H1 (cell line): ENCODE data around the gene CFAP141. TPM values are rescaled to one million over a fixed set of nuclear protein-coding genes. Genes with fewer than 3 reads are reported as not detected.

Source experiments
- CTCF ChIA-PET: fragments of 300-600 bp; sonication (Branson Sonifier 250); formaldehyde crosslinking; loops from one replicate; lab custom pipeline; 2021; ENCODE audit not compliant: partially characterized antibody; lab: Charles Lee
- POLR2A ChIA-PET: fragments of 300-600 bp; sonication (Branson Sonifier 250); formaldehyde crosslinking; loops from one replicate; lab custom pipeline; 2021; ENCODE audit warnings: inconsistent platforms; ENCODE audit not compliant: partially characterized antibody; lab: Charles Lee
- DNase-seq, 2 experiments: peaks; one replicate each; pipeline versions ENCODE4 v3.0.0 to v3.0.0-alpha.2; 2010 to 2022; ENCODE audit warnings: low spot score in 2 of 2, low read depth in 1 of 2, mixed read lengths in 1 of 2
- FAIRE-seq: peaks from 2 replicates; lab custom pipeline; 2011; peaks lifted over from hg19 to GRCh38; lab: Jason Lieb, UNC
- H2AFZ ChIP-seq: 2 replicates; pipeline ENCODE4 v1.8.1; 2012; ENCODE audit warnings: low read length, inconsistent platforms
- H2AK5ac ChIP-seq: 2 replicates; pipeline ENCODE4 v1.6.1; 2013; ENCODE audit warnings: low read depth, low read length
- H2BK120ac ChIP-seq: replicated peaks from 2 replicates; pipeline ENCODE3; 2013; ENCODE audit warnings: low read depth, low read length, inconsistent platforms
- H2BK12ac ChIP-seq: 2 replicates; pipeline ENCODE4 v1.6.1; 2013; ENCODE audit warnings: low read depth, low read length
- H2BK15ac ChIP-seq: 2 replicates; pipeline ENCODE4 v1.6.1; 2013; ENCODE audit warnings: low read length
- H2BK20ac ChIP-seq: 2 replicates; pipeline ENCODE4 v1.6.1; 2013; ENCODE audit warnings: low read length
- H2BK5ac ChIP-seq: 2 replicates; pipeline ENCODE4 v1.6.1; 2013; ENCODE audit warnings: low read depth, low read length
- H3K14ac ChIP-seq: 2 replicates; pipeline ENCODE4 v1.6.1; 2013; ENCODE audit warnings: inconsistent platforms; ENCODE audit not compliant: insufficient read length
- H3K18ac ChIP-seq: 2 replicates; pipeline ENCODE4 v1.6.1; 2013; ENCODE audit warnings: low read length; ENCODE audit errors: extremely low read depth
- H3K23ac ChIP-seq: 2 replicates; pipeline ENCODE4 v1.6.1; 2013; ENCODE audit warnings: inconsistent platforms; ENCODE audit not compliant: insufficient read length
- H3K23me2 ChIP-seq: 2 replicates; pipeline ENCODE4 v1.6.1; 2013; ENCODE audit warnings: low read depth, low read length
- H3K27ac ChIP-seq: 2 replicates; pipeline ENCODE4 v1.6.1; 2011; ENCODE audit warnings: low read depth, low read length, inconsistent platforms
- H3K27me3 ChIP-seq, 4 experiments: replicated peaks in 1 of 4; 1 replicate in 1 of 4; 2 replicates in 3 of 4; pipeline versions ENCODE4 v1.6.1 to v1.8.1; 2011 to 2013; ENCODE audit warnings: low read length in 3 of 4, mild to moderate bottlenecking in 3 of 4, inconsistent platforms in 2 of 4, mixed read lengths in 2 of 4, moderate library complexity in 1 of 4; ENCODE audit not compliant: control insufficient read depth in 3 of 4, insufficient read depth in 3 of 4; ENCODE audit errors: extremely low read depth in 1 of 4
- H3K36me3 ChIP-seq, 4 experiments: 2 replicates each; pipeline versions ENCODE4 v1.6.1 to v1.8.1; 2011 to 2013; ENCODE audit warnings: mild to moderate bottlenecking in 4 of 4, low read length in 3 of 4, moderate library complexity in 2 of 4, control low read depth in 1 of 4, inconsistent platforms in 1 of 4; ENCODE audit not compliant: insufficient read depth in 4 of 4, control insufficient read depth in 2 of 4
- H3K4ac ChIP-seq: replicated peaks from 2 replicates; pipeline ENCODE3; 2013; ENCODE audit warnings: low read length, low read depth, mixed read lengths, inconsistent platforms; ENCODE audit not compliant: insufficient read length
- H3K4me1 ChIP-seq, 4 experiments: replicated peaks in 1 of 4; 1 replicate in 1 of 4; 2 replicates in 3 of 4; pipeline versions ENCODE4 v1.6.1 to v1.8.1; 2011 to 2013; ENCODE audit warnings: low read length in 3 of 4, inconsistent platforms in 2 of 4, mixed read lengths in 1 of 4; ENCODE audit not compliant: insufficient read depth in 4 of 4, control insufficient read depth in 3 of 4
- H3K4me2 ChIP-seq, 2 experiments: 2 replicates each; pipeline versions ENCODE4 v1.6.1 to v1.8.1; 2011 to 2013; ENCODE audit warnings: low read depth in 2 of 2, low read length in 2 of 2, control low read depth in 1 of 2, inconsistent platforms in 1 of 2, mild to moderate bottlenecking in 1 of 2; ENCODE audit not compliant: insufficient read depth in 1 of 2
- H3K4me3 ChIP-seq, 4 experiments: fragments of 200-600, 300-600 bp in 1 of 4; sonication (generic), shearing (Covaris generic), sonication (Bioruptor Twin) in 1 of 4; 2 replicates each; pipeline versions ENCODE4 v1.5.1 to v1.8.1; 2011 to 2016; ENCODE audit warnings: low read length in 4 of 4, low read depth in 3 of 4, control low read depth in 2 of 4, inconsistent platforms in 2 of 4, mild to moderate bottlenecking in 2 of 4, mixed read lengths in 1 of 4, moderate library complexity in 1 of 4; ENCODE audit not compliant: insufficient read depth in 2 of 4; ENCODE audit errors: extremely low read depth in 1 of 4
- H3K56ac ChIP-seq: replicated peaks from 2 replicates; pipeline ENCODE3; 2013; ENCODE audit warnings: low read depth, mild to moderate bottlenecking, mixed read lengths, low read length, inconsistent platforms; ENCODE audit not compliant: insufficient read length
- H3K79me1 ChIP-seq: 2 replicates; pipeline ENCODE4 v1.6.1; 2013; ENCODE audit warnings: low read depth, low read length, control low read depth
- H3K79me2 ChIP-seq, 2 experiments: 2 replicates each; pipeline versions ENCODE4 v1.6.1 to v1.8.1; 2012 to 2013; ENCODE audit warnings: low read length in 2 of 2, mild to moderate bottlenecking in 2 of 2, inconsistent platforms in 1 of 2; ENCODE audit not compliant: insufficient read depth in 2 of 2, control insufficient read depth in 1 of 2
- H3K9ac ChIP-seq, 4 experiments: replicated peaks in 1 of 4; 1 replicate in 1 of 4; 2 replicates in 3 of 4; pipeline versions ENCODE4 v1.6.1 to v1.8.1; 2011 to 2013; ENCODE audit warnings: low read depth in 3 of 4, low read length in 3 of 4, control low read depth in 2 of 4, mild to moderate bottlenecking in 2 of 4, moderate library complexity in 2 of 4, inconsistent platforms in 1 of 4; ENCODE audit errors: extremely low read depth in 1 of 4
- H3K9me3 ChIP-seq, 2 experiments: 2 replicates each; pipeline versions ENCODE4 v1.6.1 to v1.8.1; 2012 to 2013; ENCODE audit warnings: mild to moderate bottlenecking in 2 of 2, moderate library complexity in 2 of 2, control low read depth in 1 of 2, inconsistent platforms in 1 of 2, low read depth in 1 of 2, low read length in 1 of 2, mixed read lengths in 1 of 2; ENCODE audit not compliant: insufficient read depth in 2 of 2
- H4K20me1 ChIP-seq, 2 experiments: replicated peaks in 1 of 2; 2 replicates each; pipeline versions ENCODE3 to v1.8.1; 2011 to 2013; ENCODE audit warnings: inconsistent platforms in 2 of 2, low read length in 2 of 2, mild to moderate bottlenecking in 1 of 2; ENCODE audit not compliant: insufficient read depth in 2 of 2, control insufficient read depth in 1 of 2
- H4K5ac ChIP-seq: 2 replicates; pipeline ENCODE4 v1.6.1; 2013; ENCODE audit warnings: low read length, low read depth, mixed read lengths, inconsistent platforms; ENCODE audit not compliant: insufficient read length
- H4K8ac ChIP-seq: 2 replicates; pipeline ENCODE4 v1.8.0; 2013; ENCODE audit warnings: mild to moderate bottlenecking, moderate library complexity, low read length, inconsistent platforms; ENCODE audit not compliant: insufficient read depth; ENCODE audit errors: extremely low read depth
- H4K91ac ChIP-seq: replicated peaks from 2 replicates; pipeline ENCODE3; 2013; ENCODE audit warnings: low read length, mixed read lengths, inconsistent platforms; ENCODE audit not compliant: insufficient read length
- BACH1 ChIP-seq: IDR thresholded peaks from 2 replicates; pipeline ENCODE4 v1.6.1; 2012; ENCODE audit warnings: low read length, improper control_type of control experiment
- FOSL1 ChIP-seq: IDR thresholded peaks from 2 replicates; pipeline ENCODE4 v1.6.1; 2011; ENCODE audit warnings: mild to moderate bottlenecking, low read depth, low read length, moderate library complexity; ENCODE audit not compliant: insufficient read depth
- HDAC2 ChIP-seq, 2 experiments: fragments of 300-600 bp in 1 of 2; sonication (generic) in 1 of 2; IDR thresholded peaks; 2 replicates each; pipeline ENCODE4 v1.6.1; 2011 to 2012; ENCODE audit warnings: low read depth in 2 of 2, low read length in 2 of 2, mild to moderate bottlenecking in 2 of 2, moderate library complexity in 2 of 2, borderline replicate concordance in 1 of 2, inconsistent platforms in 1 of 2
- KDM4A ChIP-seq: IDR thresholded peaks from one replicate; pipeline ENCODE4 v1.7.1; 2012; ENCODE audit warnings: low read depth, mild to moderate bottlenecking, moderate library complexity, low read length, inconsistent platforms; ENCODE audit not compliant: severe bottlenecking
- NRF1 ChIP-seq: IDR thresholded peaks from 2 replicates; pipeline ENCODE4 v1.6.1; 2011; ENCODE audit warnings: mild to moderate bottlenecking, low read depth, low read length, improper control_type of control experiment
- SIRT6 ChIP-seq: IDR thresholded peaks from one replicate; pipeline ENCODE4 v1.7.1; 2012; ENCODE audit warnings: low read length, inconsistent platforms
- WGBS, 2 experiments: shearing (Covaris generic) in 1 of 2; methylation state at CpG; one replicate each; pipeline versions ENCODE4 v1.1.6 to v1.1.7; 2013 to 2015; ENCODE audit warnings: low lambda C conversion rate in 2 of 2, mixed read lengths in 2 of 2, inconsistent platforms in 1 of 2, low coverage in 1 of 2, missing lambda C conversion rate in 1 of 2; ENCODE audit not compliant: insufficient replicate concordance in 2 of 2, insufficient coverage in 1 of 2, insufficient read length in 1 of 2; ENCODE audit errors: extremely low coverage in 1 of 2, missing lambda C conversion rate in 1 of 2; 5-methylcytosine and 5-hydroxymethylcytosine counted together
- polyA plus RNA-seq, 7 experiments: library from polyadenylated mRNA; depleted of rRNA in 3 of 7; stranded (reverse) in 5 of 7; unstranded in 2 of 7; fragments of >200 nt in 5 of 7; fragments of 200-250 nt in 2 of 7; gene quantifications; 1 replicate in 5 of 7; 2 replicates in 1 of 7; 4 replicates in 1 of 7; pipeline versions ENCODE4 v1.2.1 to v1.2.3, GENCODE V29; 2011 to 2013; ENCODE audit warnings: missing spikeins in 2 of 7, mixed read lengths in 2 of 7
- total RNA-seq: library from RNA; stranded (reverse); fragmentation: NEBNext Ultra II Directional; extraction: Animal tissue kit (Norgen Biotek cat#: 25700); gene quantifications from 2 replicates; pipeline ENCODE4 v1.2.1, GENCODE V29; 2021
- TF ChIP-seq, protein P1 (sequence below): IDR thresholded peaks from 2 replicates; pipeline ENCODE4 v1.6.1; 2012; ENCODE audit warnings: low read length, inconsistent platforms
- TF ChIP-seq, protein P2 (sequence below), 3 experiments: IDR thresholded peaks; 1 replicate in 2 of 3; 2 replicates in 1 of 3; pipeline versions ENCODE4 v1.5.1 to v1.6.1; 2011; ENCODE audit warnings: low read length in 3 of 3, mild to moderate bottlenecking in 3 of 3, inconsistent platforms in 2 of 3, low read depth in 1 of 3, moderate library complexity in 1 of 3; ENCODE audit not compliant: insufficient read depth in 1 of 3; ENCODE audit errors: control extremely low read depth in 1 of 3
- TF ChIP-seq, protein P3 (sequence below): IDR thresholded peaks from 2 replicates; pipeline ENCODE4 v1.6.1; 2012; ENCODE audit warnings: inconsistent platforms

CFAP141 gene
- total and polyA plus RNA-seq, 2 of the 8 experiments (the other 6 are each of a cell fraction or from before 2014, with no cell fraction given) = not detected

DNA sequence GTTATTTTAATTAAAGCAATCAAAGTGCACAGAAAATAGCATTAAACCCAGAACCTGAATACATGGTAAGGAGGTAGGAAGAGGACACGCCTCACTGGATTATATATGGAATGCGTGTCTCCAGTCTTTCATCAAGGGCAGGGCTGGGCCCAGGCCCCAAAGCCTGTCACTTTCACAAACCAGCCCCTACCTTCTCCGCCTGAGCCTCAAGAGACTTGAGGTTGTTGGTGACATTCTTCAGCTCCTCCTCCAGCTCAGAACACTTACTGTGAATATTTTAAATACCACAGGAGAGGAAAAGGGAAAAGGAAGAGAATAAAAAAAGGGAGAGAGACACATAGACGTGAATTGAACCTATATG lies 34.9 kb downstream of the CFAP141 start:
- peaks cover 31 to 87% (median 76%) of the 10 kb centered on the region in 4 experiments for H3K36me3 ChIP-seq
- H2BK12ac ChIP-seq = no peak overlapping the region
- CTCF ChIA-PET = interaction anchor here (1.4 kb wide), 1 partner anchor 101 kb away, joined by 6 read pairs; no protein-coding TSS in a partner anchor
- H3K18ac ChIP-seq = no peak overlapping the region
- peaks cover 0 to 13% of the 10 kb centered on the region in 2 experiments for H4K20me1 ChIP-seq
- peaks cover 3 to 33% of the 10 kb centered on the region in 2 experiments; a peak in 3 of 4 replicates for H3K79me2 ChIP-seq
- H3K27ac ChIP-seq = no peak overlapping the region
- H2AFZ ChIP-seq = no peak overlapping the region
- FAIRE-seq (no peak), DNase-seq (no peak)
- H3K23ac ChIP-seq = no peak overlapping the region
- H4K91ac ChIP-seq = no peak overlapping the region
- H2BK20ac ChIP-seq = no peak overlapping the region
- H3K9me3 ChIP-seq = no peaks in the 10 kb centered on the region
- H3K4me3 ChIP-seq = no peak overlapping the region
- H3K9ac ChIP-seq = no peak overlapping the region
- H2BK120ac ChIP-seq = no peak overlapping the region
- H3K4me1 ChIP-seq = no peaks in the 10 kb centered on the region
- H2AK5ac ChIP-seq = no peak overlapping the region
- no peaks in the 10 kb centered on the region for H3K23me2 ChIP-seq
- H3K27me3 ChIP-seq = no peaks in the 10 kb centered on the region
- no peak overlapping the region for H3K14ac ChIP-seq
- H3K79me1 ChIP-seq = peaks cover 4% of the 10 kb centered on the region; the same call in 1 of the 2 replicates
- H4K5ac ChIP-seq = no peak overlapping the region
- H3K4ac ChIP-seq = no peak overlapping the region
- no peak overlapping the region for H3K56ac ChIP-seq
- no peak overlapping the region for H2BK5ac ChIP-seq
- POLR2A ChIA-PET = interaction anchor here (0.7 to 2.0 kb wide), 6 partner anchors 9 to 36 kb away, joined by 3 to 6 read pairs (median 3); partner anchors contain the start of gene NUP210L
- no peak overlapping the region for H4K8ac ChIP-seq
- H3K4me2 ChIP-seq = no peak overlapping the region
- WGBS, 2 experiments = 90% methylated on average over 4 of the region's 4 CpGs; no CpG with 5 or more reads in 1 of the 2 experiments
- H2BK15ac ChIP-seq = no peak overlapping the region
- TF ChIP-seq, protein P1, sequence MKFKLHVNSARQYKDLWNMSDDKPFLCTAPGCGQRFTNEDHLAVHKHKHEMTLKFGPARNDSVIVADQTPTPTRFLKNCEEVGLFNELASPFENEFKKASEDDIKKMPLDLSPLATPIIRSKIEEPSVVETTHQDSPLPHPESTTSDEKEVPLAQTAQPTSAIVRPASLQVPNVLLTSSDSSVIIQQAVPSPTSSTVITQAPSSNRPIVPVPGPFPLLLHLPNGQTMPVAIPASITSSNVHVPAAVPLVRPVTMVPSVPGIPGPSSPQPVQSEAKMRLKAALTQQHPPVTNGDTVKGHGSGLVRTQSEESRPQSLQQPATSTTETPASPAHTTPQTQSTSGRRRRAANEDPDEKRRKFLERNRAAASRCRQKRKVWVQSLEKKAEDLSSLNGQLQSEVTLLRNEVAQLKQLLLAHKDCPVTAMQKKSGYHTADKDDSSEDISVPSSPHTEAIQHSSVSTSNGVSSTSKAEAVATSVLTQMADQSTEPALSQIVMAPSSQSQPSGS = no peak
- TF ChIP-seq FOSL1 = no peak
- TF ChIP-seq, protein P2, sequence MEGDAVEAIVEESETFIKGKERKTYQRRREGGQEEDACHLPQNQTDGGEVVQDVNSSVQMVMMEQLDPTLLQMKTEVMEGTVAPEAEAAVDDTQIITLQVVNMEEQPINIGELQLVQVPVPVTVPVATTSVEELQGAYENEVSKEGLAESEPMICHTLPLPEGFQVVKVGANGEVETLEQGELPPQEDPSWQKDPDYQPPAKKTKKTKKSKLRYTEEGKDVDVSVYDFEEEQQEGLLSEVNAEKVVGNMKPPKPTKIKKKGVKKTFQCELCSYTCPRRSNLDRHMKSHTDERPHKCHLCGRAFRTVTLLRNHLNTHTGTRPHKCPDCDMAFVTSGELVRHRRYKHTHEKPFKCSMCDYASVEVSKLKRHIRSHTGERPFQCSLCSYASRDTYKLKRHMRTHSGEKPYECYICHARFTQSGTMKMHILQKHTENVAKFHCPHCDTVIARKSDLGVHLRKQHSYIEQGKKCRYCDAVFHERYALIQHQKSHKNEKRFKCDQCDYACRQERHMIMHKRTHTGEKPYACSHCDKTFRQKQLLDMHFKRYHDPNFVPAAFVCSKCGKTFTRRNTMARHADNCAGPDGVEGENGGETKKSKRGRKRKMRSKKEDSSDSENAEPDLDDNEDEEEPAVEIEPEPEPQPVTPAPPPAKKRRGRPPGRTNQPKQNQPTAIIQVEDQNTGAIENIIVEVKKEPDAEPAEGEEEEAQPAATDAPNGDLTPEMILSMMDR (IDR thresholded peaks at IDR 0.05; ENCODE audit: control extremely low read depth in 1 of 3, insufficient read depth in 1 of 3, low read depth in 1 of 3, low read length in 3 of 3) = no peak
- no peak for TF ChIP-seq BACH1
- TF ChIP-seq, protein P3, sequence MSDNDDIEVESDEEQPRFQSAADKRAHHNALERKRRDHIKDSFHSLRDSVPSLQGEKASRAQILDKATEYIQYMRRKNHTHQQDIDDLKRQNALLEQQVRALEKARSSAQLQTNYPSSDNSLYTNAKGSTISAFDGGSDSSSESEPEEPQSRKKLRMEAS = no peak
- no peak for TF ChIP-seq NRF1
- no peak for TF ChIP-seq KDM4A
- TF ChIP-seq SIRT6 = no peak
- TF ChIP-seq HDAC2 (IDR thresholded peaks at IDR 0.05; ENCODE audit: borderline replicate concordance in 1 of 2, low read depth in 2 of 2, low read length in 2 of 2) = no peak
